ENCODE measurements around the gene COL13A1. TPM values are rescaled to one million over a fixed set of nuclear protein-coding genes. Genes with fewer than 3 reads are reported as not detected.

COL13A1 gene
- total RNA-seq, 4 donors from 2014 or later, result 1.2 to 6.8 (median 3.9) TPM

- TF ChIP-seq POLR2A (IDR thresholded peaks at IDR 0.05), result no peak
- no peak for TF ChIP-seq EP300 (IDR thresholded peaks at IDR 0.05)
- TF ChIP-seq CTCF (IDR thresholded peaks at IDR 0.05), result no peak
- TF ChIP-seq POLR2AphosphoS5 (IDR thresholded peaks at IDR 0.05), result no peak
- no peak for ATAC-seq
- H3K4me1 ChIP-seq, result peaks cover 0 to 2% (median 0%) of the 10 kb centered on the region in 3 donors
- H3K27ac ChIP-seq, result no peak overlapping the region
- peaks cover 0 to 20% (median 0%) of the 10 kb centered on the region in 3 donors for H3K9me3 ChIP-seq
- H3K27me3 ChIP-seq, result no peaks in the 10 kb centered on the region
- WGBS, 2 donors (ENCODE audit: low coverage in 1 of 2), result 44 to 80% methylated on average over 1 of the region's 1 CpG
- H3K36me3 ChIP-seq, result no peaks in the 10 kb centered on the region
- H3K4me3 ChIP-seq, result no peak overlapping the region
Measured at GRCh38 chr10:69794673-69795072, 7.0 kb upstream of the COL13A1 start.

- no peak overlapping the region for H3K4me3 ChIP-seq
- WGBS, 2 donors (ENCODE audit: low coverage in 1 of 2), result 0 to 100% methylated on average over 1 of the region's 1 CpG
- no peaks in the 10 kb centered on the region for H3K4me1 ChIP-seq
- TF ChIP-seq POLR2AphosphoS5 (IDR thresholded peaks at IDR 0.05) (no peak), CTCF (IDR thresholded peaks at IDR 0.05) (no peak), POLR2A (IDR thresholded peaks at IDR 0.05) (no peak), EP300 (IDR thresholded peaks at IDR 0.05) (no peak)
- H3K9me3 ChIP-seq, result peaks cover 0 to 20% (median 0%) of the 10 kb centered on the region in 3 donors
- H3K36me3 ChIP-seq, result no peaks in the 10 kb centered on the region
- no peaks in the 10 kb centered on the region for H3K27me3 ChIP-seq
- H3K27ac ChIP-seq, result no peak overlapping the region
- ATAC-seq, result no peak
Measured at GRCh38 chr10:69795242-69795934, 6.3 kb upstream of the COL13A1 start.

DNA sequence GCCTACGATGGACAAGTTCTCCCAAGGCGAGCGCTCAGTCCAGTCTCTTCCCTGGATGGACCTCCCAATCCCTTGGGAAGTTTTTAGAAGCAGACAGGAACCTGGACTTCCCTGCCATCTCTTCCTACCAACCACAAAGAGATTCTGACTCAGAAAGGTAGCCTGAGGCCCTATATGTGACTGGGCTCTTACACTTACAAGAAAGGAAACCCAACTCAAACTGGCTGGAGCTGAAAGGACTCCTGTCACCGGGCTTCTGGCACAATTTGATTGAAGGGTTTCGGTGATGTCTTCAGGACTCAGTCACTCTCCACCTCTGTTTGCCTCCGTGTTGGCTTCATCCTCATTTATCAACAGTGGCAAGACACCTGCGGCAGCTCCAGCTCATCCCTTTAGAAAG, 3.7 kb upstream of the COL13A1 start:
- Histone ChIP-seq H3K4me3 (no peak overlapping the region), H3K9me3 (peaks cover 0 to 20% (median 0%) of the 10 kb centered on the region in 3 donors), H3K4me1 (peaks cover 0 to 22% (median 17%) of the 10 kb centered on the region in 3 donors), H3K27ac (no peak overlapping the region), H3K36me3 (no peaks in the 10 kb centered on the region), H3K27me3 (peaks cover 18% of the 10 kb centered on the region)
- TF ChIP-seq EP300 (IDR thresholded peaks at IDR 0.05) (no peak), POLR2AphosphoS5 (IDR thresholded peaks at IDR 0.05) (no peak), CTCF (IDR thresholded peaks at IDR 0.05) (no peak), POLR2A (IDR thresholded peaks at IDR 0.05) (no peak)
- WGBS, 2 donors (ENCODE audit: low coverage in 1 of 2), result 79 to 87% methylated on average over 6 to 7 of the region's 7 CpGs
- ATAC-seq, result no peak

DNA sequence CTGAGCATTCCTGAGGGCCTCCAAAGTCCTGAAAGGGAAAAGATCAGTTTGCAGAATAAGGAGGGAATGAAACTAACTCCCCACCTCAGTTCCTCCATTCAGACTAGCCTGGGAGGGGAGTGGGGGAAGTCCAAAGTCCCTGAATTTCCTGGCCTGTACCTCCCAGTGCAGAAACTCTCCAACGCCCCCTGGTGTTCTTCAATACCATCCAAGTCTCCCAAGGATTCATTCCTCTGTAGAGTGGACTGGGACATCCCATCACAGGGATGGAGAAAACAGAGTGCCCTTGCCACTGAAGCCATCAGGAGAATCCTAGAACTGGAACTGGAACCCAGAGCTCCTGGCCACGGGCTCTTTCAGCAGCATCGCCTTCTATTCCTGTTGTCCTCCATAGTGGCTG, 1.6 kb upstream of the COL13A1 start:
- H3K4me3 ChIP-seq, result no peak overlapping the region
- peak; percentile 31 for ATAC-seq
- no peak overlapping the region for H3K27ac ChIP-seq
- peaks cover 0 to 11% (median 0%) of the 10 kb centered on the region in 3 donors for H3K9me3 ChIP-seq
- peaks cover 0 to 26% (median 18%) of the 10 kb centered on the region in 3 donors for H3K4me1 ChIP-seq
- WGBS, 2 donors (ENCODE audit: low coverage in 1 of 2), result 49 to 75% methylated on average over 2 of the region's 3 CpGs
- H3K36me3 ChIP-seq, result no peaks in the 10 kb centered on the region
- H3K27me3 ChIP-seq, result peaks cover 26% of the 10 kb centered on the region
- TF ChIP-seq CTCF (IDR thresholded peaks at IDR 0.05) (peak in 3 of 4 experiments; percentile 47 to 67 (median 48)), POLR2A (IDR thresholded peaks at IDR 0.05) (no peak)

- Histone ChIP-seq H3K4me1 (peaks cover 0 to 26% (median 18%) of the 10 kb centered on the region in 3 donors), H3K4me3 (no peak overlapping the region), H3K27ac (no peak overlapping the region), H3K27me3 (peaks cover 26% of the 10 kb centered on the region), H3K36me3 (no peaks in the 10 kb centered on the region), H3K9me3 (peaks cover 0 to 7% (median 0%) of the 10 kb centered on the region in 3 donors)
- 79% methylated on average over 2 of the region's 2 CpGs; no CpG with 5 or more reads in 1 of the 2 donors for WGBS, 2 donors (ENCODE audit: low coverage in 1 of 2)
- TF ChIP-seq POLR2AphosphoS5 (IDR thresholded peaks at IDR 0.05), result no peak
- TF ChIP-seq POLR2A (IDR thresholded peaks at IDR 0.05), result no peak
- TF ChIP-seq EP300 (IDR thresholded peaks at IDR 0.05), result no peak
- TF ChIP-seq CTCF (IDR thresholded peaks at IDR 0.05), result no peak
- no peak for ATAC-seq
Measured at GRCh38 chr10:69800665-69801064, 1.0 kb upstream of the COL13A1 start.
